T-helper 22 cell (primary cell): ENCODE measurements around the gene UBE2C.

Experiments
- DNase-seq: peaks from one replicate; pipeline ENCODE4 v3.0.0-alpha.2; 2020; ENCODE audit warnings: low read depth

UBE2C gene

DNA sequence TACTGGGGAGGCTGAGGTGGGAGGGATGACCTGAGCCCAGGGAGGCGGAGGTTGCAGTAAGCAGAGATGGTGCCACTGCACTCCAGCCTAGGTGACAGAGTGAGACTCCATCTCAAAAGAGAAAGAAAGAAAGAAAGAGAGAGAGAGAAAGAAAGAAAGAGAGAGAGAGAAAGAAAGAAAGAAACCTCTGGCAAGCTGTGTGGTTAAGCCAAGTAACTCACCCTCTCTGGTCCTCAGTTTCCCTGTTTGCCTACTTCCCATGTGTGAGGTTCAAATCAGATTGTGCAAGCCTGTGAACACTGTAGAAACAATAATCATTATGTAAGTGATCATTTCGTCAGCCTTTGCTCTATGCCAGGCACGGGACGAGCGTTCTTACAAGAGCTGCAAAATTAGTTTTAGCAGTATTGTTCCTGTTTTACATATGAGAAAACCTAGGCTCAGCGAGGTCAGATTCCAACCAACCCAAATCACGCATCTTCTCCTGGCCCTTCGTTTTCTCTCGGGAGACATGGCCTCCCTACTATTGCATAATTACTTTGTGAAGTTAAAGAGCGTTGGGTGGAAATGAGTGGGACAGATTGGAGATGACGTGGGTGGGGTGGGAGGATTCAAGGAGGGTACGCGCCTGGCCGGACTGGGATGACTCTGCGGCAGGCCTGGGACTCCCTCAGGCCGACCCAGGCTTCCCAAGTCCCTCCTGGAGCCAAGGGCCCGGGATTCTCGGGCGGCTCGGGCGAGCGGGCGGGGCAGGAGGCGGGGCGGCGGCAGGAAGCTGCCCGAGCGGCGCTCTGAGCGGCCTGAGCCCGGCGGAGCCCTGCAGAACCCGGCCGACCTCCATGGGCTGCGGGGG, 20.8 kb downstream of the UBE2C start, which contains the start of gene SNX21:
Gene SNX21, plus strand, starts transcription at position 770 of the 853 bp plus-strand sequence. CDS start 121 bp downstream, outside the sequence.
- DNase-seq, result no peak

DNA sequence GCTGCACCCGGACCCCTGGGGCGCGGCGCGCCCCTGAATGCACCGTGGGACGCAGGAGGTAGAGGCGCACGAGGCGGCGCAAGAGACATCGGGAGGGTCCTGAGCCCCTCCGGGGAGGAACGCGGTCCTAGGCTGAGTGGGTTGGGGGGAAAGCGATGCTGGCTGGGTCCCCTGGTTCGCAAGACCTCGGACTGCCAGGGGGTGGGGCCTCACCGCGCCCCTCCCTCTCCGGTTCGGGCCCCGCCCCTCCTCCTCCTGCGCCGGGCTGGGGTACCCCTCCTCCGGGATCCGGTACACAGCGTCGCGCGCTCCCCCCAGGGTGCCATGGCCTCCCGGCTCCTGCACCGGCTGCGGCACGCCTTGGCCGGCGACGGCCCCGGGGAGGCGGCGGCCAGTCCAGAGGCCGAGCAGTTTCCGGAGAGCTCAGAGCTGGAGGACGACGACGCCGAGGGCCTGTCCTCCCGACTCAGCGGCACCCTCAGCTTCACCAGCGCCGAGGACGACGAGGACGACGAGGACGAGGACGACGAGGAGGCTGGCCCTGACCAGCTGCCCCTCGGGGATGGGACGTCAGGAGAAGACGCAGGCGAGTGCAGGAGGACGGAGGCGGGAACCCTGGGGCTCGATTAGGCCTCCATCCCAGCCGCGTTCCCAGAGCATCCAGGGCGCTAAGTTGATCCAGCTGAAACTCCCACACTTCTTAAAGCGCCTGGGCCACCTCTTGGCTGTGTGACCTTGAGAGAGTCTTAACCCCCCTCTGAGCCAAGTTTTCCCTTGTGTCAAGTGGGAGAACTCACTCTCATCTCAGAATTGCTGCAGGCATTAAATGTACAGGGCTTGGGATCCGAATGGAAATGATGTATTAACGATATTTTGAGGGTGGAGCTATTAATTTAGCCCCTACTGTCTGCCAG, 21.7 kb downstream of the UBE2C start:
- peak; percentile 19 for DNase-seq

DNA sequence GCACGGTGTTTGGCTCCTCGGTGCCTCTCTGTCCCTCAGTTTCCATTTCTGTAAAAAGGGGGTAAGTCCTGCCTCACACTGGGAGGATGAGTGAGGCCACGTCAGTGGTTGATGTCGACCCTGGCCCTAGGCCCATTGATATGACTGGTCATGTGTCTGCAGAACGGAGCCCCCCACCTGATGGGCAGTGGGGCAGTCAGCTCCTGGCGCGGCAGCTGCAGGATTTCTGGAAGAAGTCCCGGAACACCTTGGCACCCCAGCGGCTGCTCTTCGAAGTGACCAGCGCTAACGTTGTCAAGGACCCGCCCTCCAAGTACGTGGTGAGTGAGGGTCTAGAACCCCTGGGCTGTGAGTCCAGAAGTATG, 22.3 kb downstream of the UBE2C start:
- no peak for DNase-seq

DNA sequence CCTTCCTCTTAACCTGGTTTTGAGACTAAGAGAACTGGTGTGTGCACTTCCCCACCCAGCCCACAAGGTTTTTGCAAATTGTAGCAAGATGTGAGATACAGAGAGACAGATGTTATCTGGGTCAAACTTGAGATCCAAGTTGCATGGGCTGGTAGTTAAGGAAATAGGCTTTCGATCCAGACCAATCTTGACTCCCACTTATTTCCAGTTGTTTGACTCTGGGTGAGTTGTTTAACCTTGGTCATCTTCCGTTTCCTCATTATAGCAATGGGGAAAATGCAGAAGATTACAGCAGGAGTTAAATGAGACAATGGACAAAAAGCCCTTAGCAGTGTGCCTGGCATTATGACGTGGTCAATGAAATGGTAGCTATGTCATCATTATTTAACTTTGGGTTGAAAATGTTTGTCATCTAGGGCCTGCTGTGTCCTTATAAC, 22.9 kb downstream of the UBE2C start:
- no peak for DNase-seq

DNA sequence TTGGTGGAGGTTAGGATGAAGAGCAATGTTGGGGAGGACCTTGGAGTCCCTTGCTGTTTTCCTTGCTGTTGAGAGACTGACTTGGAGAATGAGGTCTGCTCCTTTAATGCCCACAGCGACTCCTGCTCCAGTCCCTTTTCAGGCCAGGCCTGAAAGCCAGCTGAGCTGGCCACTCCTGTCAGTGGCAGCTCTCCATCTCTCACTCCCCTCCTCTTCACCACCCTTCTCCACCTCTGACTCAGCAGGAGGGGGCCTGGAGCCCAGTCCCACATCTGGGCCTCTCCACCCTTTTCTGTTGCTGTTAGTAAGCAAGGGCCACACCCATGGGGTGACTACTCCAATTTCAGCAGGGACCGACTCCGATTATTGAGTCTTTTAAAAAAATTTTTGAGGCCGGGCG, 23.4 kb downstream of the UBE2C start:
- no peak for DNase-seq

DNA sequence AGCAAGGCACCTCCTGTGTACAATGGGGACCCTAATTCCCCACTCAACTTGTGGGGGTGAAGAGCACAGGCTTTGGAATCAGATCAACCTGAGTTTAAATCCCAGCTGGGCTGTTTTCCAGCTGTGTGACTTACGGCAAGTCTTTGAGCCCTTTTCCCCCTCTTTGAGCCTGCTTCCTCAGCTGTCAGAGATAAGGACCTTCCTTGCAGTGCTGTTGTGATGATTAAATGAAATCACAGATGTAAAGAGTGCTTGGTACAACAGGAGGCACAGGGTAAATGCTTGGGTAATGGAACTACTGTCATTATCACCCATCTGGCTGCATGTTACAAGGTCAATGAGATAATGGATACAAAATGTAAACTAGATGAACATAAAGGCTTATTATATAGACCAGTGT, 24.4 kb downstream of the UBE2C start:
- no peak for DNase-seq

DNA sequence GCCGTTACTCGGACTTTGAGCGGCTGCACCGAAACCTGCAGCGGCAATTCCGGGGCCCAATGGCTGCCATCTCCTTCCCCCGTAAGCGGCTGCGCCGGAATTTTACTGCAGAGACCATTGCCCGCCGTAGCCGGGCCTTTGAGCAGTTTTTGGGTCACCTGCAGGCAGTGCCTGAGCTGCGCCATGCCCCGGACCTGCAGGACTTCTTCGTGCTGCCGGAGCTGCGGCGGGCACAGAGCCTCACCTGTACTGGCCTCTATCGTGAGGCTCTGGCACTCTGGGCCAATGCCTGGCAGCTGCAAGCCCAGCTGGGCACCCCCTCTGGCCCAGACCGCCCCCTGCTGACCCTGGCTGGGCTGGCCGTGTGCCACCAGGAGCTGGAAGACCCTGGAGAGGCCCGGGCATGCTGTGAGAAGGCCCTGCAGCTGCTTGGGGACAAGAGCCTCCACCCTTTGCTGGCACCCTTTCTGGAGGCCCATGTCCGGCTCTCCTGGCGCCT, 28.3 kb downstream of the UBE2C start:
- no peak for DNase-seq

DNA sequence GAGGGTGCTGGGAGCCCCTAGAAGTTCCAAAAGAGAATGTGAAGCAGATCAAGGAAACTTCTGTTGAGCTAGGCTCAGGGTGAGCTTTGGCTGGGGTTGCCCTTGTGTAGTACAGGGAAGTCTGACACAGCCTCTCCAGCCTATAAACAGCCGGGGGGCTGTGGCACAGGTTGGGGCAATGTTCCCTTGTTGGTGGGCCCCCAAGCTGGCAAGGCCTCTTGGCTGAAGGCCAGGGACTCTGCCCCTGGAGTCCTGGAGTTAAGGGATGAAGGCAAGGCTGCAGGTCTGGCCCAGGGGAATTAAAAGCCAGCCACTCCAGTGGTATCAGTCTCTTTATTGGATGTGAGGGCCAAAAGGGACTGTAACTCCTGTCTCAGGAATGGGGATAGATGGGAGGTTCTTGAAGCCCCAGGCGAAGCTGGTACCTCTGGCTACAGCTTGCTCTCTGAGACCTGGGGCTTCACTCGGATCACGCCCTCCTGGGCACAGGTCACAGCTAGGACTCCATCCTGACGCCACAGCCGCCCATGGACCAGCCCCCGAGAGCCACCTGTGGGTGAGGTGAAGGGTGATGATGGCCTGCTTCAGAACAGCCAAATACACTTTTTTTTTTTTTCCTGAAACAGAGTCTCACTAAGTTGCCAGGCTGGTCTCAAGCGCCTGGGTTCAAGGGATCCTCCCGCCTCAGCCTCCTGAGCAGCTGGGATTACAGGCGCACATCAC, 29.1 kb downstream of the UBE2C start:
- DNase-seq, result no peak

DNA sequence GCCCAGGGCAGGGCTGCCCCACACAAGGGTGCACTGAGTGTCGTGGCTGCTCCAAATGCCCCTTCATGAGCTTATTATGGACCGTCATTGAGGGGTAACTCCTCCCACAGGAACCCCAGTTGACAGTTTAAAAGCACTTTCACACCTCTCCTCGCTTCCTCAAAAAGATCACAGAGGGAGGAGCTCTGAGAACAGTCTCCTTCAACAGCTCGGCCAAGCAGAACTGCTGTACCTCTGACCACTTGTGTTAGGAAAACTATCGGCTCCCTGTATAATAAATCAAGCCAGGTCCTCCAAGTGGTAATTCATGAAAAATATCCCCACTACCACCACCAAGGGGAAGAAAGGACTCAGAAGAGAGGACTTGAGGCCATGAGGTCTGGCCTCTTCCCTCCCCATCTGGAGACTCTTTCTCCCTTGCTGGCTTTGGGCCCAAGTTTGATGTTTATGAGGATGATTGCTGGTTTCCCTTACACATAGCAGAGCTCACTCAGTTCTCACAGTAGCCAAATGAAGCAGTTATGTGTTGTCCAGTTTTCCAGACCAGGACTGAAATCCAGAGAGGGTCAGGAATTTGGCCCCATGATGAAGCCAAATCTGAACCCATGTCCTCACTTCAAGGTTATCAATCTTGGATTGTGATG, 29.8 kb downstream of the UBE2C start:
- no peak for DNase-seq

DNA sequence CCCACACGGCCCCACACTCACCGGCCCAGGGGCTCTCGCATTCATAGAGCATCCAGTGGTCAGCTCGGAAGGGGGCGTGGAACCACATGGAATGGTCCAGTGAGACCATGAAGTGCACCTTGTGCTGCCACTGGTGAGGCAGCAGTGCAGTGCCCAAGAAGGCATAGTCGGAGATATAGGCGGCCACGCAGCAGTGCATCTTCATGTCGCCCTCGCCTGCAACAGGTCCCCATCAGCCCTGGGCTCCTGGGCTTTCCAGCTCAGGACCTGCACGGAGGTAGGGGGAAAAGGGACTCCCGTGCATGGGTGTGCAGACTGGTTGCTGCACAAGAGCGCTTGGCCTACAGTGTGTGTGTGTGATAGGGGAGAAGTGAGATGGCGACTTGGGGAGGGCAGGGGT, 31.1 kb downstream of the UBE2C start:
- no peak for DNase-seq

DNA sequence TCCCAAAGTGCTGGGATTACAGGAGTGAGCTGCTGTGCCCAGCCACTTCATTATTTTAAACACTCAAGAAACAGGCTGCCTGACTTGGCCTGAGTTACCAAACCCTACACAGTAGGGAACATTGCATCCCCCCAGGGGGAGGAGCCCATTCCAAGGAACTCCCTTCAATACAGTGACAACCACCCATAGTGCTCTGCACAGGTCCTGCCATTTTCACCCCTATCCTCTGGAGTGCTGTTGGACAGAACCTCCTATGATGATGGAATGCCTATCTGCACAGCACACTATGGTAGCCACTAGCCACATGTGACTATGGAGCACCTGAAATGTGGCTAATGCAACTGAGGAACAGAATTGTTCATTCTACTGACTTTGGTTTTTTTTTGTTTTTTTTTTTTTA, 33.0 kb downstream of the UBE2C start:
- no peak for DNase-seq

DNA sequence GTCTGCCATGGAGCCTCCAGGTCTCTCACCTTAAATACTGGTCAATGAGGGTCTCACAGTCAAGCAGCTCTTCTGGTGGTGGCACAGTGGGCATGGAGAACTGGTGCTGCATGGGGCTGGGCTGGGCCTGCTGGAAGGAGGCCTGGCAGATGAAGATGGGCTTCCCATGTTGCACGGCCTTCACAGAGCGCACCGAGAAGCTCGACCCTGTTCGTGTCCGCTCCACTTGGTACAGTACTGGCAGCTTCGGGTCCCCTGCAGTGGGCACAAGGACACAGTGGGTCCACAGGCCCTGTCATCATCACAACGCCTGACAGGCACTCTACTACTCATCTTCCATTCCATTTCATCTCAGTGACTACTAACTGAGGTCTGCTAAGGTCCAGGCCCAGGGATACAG, 36.0 kb downstream of the UBE2C start:
- DNase-seq, result no peak

DNA sequence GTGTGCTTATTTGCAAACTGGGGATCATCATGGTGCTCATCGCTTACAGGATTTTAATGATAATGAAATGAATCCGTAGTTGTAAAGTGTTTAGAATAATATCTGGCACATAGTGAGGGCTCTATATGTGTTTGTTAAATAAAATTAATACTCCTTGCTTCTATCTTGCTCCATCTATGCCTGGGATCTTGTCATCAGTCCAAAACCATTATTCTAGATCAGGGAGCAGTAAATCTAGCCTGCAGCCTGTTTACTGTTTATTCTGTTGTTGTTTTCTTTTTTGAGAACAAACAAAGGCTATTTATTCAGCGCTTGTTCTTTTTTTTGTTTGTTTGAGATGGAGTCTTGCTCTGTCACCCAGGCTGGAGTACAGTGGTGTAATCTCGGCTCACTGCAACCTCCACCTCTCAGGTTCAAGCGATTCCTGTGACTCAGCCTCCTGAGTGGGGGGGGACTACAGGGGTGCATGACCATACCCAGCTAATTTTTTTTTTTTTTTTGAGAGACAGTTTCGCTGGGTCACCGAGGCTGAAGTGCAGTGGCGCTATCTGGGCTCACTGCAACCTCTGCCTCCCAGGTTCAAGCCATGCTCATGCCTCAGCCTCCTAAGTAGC, 36.6 kb downstream of the UBE2C start:
- DNase-seq, result no peak

DNA sequence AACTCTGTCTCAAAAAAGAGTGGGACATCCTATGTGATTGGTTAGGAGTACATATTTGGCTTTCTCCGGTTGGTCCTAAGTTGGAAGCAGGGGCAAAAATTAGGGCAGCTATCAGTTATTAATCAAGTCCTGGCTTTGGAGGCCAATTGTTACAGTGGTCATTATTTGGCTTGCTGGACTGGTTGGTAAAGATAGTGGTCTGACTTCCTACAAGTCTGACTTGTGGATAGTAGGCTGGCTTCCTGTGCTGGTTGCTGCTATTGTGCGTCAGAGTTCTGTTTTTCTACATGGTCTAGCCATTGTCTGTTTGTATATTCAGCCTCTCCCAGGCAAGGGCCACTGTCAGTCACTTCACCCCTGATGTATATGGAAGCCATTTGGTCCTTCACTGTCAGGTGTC, 37.8 kb downstream of the UBE2C start:
- DNase-seq, result no peak

DNA sequence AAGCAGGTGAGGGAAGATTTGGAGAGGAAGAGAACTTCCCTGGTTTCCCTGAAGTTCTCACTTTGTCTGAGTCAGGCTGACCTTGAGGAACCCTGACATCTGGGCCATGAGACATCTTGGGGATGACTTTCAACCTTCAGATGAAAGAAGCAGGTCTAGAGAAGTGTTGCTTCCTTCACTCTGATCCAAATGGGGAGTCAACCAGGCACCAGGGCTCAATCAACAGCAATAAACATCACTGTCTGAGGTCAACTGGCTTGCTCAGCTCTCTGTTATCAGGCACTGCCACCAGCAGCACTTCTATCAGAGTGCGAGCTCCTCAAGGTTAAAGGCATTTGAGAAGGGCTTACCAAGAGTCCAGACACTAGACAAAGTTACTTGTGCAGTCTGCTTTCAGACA, 38.5 kb downstream of the UBE2C start:
- DNase-seq, result no peak

DNA sequence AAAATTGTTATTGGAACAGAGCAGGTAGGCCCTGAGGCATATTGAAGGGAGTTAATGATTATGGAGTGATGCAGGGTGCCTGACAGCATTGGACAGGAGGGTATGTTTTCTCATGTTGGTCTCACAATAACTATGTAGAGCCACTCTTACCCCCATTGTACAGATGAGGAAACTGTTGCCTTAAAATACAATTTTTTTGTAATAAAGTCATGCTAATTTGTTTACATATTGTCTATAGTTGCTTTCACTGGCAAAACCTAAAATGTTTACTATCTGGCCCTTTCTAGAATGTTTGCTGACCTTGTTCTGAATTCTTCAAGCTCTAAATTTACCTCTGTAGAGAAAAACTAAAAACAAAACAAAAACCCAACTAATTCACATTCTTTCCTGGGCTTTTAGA, 39.1 kb downstream of the UBE2C start:
- no peak for DNase-seq

DNA sequence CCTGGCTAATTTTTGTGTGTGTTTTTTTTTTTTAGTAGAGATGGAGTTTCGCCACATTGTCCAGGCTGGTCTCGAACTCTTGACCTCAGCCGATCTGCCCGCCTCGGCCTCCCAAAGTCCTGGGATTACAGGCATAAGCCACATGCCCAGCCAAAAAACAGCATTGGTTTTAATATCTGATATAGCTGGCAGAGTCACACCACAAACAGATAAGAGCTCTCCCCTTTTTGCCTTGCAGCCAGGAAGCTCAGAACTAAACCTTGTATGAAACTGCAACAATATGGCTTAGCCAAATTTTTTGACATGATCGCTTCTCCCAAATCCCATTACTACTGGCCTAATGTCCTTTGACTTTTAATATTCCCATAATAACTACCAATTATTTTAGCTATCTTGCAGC, 39.9 kb downstream of the UBE2C start:
- no peak for DNase-seq

DNA sequence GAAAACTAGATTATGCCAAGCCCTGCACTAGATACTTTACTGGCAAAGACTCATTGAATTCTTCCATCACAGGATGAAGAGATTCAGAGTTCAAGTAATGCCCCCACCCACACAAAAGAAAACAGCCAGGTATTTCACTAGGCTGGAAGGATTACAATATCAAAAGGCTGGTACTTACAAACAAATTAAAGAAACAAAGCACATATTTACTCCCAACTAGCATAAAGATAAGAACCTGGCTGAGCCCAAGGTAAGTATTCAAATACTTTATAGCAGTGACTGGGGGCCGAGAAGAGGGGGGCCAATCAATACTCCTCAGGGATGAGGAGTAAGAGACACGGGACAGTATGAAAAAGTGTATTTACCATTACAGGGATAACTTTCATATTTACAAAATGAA, 41.0 kb downstream of the UBE2C start:
- no peak for DNase-seq

DNA sequence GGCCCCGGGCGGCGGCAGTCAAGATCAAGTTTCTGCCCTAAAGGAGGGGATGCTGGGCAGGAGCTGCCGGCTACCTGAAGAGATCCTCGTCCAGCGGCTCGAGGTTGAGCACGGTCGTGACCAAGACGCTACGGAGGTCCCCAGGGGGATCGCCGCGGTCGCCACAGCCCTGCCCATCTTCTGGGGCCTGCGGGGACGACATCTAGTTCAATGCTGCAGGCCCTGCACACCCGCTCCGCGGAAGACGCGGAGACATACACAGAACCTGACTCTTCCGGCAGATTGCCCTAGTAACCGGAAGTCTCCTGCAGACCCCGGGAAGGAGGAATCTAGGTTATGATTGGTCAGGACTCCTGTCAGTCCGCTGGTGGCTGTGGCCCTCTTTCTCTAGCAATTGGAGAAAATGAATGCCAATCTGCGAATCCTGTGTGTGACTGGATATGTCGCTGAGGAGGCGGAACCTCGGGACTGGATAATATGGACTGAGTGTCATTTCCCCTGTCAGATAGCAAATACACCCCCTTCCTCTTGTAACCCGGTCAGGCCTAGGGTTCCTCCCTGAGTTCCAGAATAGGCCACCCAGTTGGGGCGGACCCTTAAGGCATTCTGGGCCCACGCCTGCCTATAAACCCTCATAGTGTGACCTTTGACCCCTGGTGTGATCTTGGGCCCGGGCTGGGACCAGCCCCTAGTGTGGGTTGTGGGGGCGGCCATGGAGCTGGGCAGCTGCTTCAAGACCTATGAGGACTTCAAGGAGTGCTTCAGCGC, 44.9 kb downstream of the UBE2C start, which contains the start of the genes ACOT8 and ZSWIM3:
Gene ACOT8, minus strand, starts transcription at position 279 of the 768 bp plus-strand sequence. Its CDS starts 77 bp downstream, at position 202.
Gene ZSWIM3, plus strand, starts transcription at position 501 of the 768 bp plus-strand sequence. Its CDS starts 212 bp downstream, at position 713.
- peak; percentile 93 for DNase-seq

DNA sequence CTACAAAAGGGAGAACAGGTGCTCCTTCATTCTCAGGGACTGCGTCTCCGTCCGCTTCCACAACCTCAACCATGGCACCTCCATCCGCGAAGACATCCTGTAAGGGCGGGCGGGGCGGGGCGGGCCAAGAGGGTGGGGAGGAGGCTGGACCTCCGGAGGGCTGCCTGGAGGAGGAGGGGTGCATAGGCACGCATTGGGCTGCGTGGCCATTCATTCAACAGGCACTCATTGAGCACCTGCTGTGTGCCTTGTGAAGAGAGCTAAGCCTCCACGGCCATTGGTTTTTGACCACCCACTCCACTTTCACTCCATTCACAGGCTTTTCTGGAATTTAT, 45.4 kb downstream of the UBE2C start:
- no peak for DNase-seq
